Stimulated activated CD8-positive, alpha-beta memory T cell treated with anti-CD3 and anti-CD28 coated beads, Interleukin-12 subunit alpha, Interleukin-12 subunit beta, amount 100 ng/mL, for 24 hours (primary cell): Measurements from ENCODE around the gene LRRIQ1.
"Not testable (repeated sequence)": the region's sequence is repeated elsewhere in the genome, so short reads cannot be mapped to it uniquely, and the experiment has no call there.

Source experiments
- DNase-seq: peaks from one replicate; pipeline ENCODE4 v3.0.0-alpha.2; 2020; ENCODE audit errors: extremely low read depth

Gene LRRIQ1, protein sequence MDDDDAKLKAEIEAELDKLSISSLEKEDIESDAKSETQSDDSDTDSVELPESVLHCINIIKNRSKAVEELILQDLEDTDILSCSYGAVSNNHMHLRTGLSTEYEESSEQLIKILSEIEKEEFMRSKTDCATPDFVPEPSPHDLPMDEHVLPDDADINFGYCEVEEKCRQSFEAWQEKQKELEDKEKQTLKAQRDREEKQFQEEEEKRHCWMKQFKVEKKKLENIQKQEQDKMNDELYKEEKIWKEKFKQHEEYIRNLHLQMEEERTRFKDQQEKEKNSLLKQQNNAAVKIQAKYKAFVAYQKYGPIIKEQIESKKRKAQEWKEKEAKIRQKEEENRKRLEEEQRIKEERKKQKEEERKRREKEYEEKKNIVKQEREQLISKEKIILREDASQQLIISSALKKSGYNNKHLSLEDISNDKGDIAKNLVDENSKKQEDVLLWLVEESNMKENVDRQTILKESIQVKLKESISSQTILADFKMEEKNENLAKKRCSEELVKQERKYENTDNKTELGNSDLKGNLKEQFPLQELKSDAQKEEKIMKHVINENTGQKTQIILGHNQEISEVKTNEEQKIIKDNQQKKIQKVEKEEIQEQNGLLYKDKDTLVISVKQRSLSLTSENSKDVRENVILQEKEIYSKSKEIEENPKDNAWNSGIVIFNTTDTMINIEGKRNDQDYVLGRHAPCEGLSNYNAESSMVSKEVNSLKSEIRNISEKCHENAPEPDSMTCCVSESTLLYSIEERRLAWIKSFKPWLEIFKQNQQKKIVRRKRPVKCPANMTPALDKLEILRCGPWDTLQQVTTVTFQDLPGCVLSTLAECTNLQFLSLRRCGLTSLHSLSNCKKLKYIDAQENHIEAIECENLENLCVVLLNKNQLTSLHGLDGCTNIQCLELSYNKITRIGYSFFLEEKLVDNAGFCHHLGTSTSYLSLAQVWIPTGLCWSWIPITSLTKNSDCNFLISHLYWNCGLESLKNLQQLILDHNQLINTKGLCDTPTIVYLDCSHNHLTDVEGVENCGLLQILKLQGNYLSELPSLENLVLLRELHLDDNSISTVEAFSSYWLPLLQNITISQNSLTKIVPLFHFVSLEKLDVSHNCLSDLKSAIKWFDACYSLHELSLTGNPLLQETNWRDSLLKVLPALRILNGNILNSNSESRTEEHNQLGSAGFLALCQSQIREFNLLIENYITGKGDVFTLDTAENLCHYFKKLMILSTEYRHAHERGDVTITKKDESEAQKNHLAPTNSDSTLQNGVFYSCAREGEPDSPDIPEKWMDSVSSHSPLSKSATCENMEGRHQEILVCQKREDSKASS (N-terminal part only)

DNA sequence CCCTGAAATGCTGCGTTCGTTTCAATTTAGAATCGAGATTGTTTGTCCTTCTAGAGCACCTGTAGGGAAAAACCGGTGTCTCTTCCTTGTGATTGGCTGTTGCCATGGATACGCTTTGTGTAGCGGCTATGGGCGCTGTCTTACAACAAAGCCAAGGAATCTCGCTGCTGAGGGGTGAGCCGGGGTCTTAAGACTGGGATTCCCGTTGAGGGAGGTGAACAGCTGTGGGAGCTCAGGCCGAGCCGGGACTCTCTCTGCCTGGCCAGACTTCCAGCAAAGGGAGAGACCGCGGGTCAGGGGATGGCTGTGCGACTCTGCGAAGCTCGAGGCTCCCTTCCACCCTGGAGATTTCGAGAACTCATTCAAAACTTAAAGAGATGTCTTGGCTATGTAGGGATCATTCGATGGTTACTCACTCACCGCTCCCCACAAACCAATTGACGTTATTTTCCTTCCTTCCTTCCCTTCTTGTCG is at the start of gene LRRIQ1, which contains the start of gene TSPAN19:
LRRIQ1 (plus strand) TSS at position 118 of the 474 bp plus-strand sequence. CDS start 1,826 bp downstream, outside the sequence.
TSPAN19 (minus strand) TSS at position 44 of the 474 bp plus-strand sequence. CDS start 6,331 bp downstream, outside the sequence.
- DNase-seq: no peak

DNA sequence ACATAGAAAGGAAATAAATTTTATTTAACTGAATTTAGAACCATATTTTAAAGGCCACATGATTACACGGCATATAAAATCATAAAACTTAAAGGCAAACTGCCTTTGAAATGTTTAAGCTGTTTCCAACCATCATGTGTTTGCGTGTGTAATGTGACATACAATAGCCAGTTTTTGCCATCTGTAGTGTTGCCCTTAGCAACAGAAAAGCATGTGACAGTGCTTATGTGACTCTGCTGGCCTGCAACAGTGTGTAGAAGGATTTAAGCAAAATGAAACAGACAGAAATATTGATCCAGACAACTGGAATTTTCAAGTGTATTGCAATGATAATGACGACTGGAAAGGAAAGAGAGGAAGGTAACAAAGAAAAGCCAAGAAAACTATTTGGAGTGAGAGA is 49.6 kb upstream of the LRRIQ1 start:
- no peak for DNase-seq

DNA sequence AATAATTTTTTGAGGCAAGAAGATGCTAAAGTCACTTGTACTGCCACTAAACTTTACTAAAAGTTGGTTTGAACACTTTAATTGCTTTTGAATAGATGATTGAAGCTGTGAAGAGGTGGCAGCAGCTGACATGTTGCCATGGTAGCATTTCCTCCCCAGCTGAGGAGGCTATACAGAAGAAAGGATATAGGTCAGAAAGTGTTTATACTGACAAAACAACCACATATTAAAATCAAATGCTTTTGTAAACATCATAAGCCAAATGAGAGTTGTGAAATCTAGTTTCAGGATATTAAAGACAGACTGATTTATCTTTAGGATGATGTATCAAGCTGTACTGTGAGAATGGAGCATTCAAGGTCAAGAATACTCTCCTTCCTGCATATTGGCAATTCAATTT is 41.7 kb upstream of the LRRIQ1 start:
- no peak for DNase-seq

DNA sequence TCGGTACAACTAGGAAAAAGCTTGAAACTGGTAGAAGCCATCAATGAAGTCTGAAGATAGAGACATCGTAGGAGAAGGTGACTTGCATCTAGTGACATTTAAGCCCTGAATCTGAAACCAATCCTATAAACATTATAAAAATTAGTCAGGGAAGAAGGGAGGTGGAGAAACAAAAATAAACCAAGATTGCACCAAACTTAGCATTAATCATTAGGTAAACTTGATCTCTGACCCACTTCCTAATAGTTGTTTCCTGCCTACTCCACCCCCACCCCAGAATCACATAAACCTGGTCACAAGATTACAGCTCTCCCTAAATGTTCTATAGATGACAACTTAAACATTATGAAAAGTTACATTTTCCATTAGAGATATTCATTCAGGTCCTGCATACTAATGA is 40.5 kb upstream of the LRRIQ1 start:
- DNase-seq: no peak

DNA sequence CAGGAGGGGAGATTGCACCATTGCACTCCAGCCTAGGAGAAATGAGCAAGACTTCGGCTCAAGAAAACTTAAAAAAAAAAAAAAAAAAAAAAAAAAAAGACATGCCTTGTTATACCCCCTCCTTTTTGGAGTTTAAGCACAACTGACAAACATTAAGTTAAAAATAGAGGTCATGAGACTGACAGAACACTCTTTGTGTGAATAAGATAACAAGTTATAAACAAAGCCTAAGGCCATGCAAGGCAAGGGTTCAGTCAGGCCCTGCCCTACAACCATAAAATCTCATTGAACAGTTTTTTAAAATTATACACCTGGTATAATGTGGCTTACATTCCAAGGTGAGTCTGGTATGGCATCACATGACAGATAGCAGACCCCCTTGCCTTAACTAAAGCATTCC is 39.4 kb upstream of the LRRIQ1 start:
- no peak for DNase-seq

DNA sequence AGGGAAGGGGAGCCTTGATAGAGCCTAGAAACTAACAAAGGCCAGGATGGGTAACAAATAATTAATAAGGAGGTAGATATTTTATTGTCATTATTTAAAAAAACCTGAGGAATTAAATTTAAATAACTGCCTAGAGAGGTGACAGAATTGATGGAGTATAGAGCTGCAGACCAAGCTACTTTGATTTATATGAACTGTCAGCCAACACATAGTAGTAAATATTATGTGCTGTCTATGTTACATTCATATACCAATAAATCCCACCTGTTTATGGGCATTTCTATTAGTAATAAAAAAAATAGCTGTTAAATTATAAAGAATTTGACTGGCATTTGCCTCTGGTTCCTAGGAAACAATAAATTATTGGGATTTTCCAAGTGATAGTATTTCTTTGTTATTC is 37.8 kb upstream of the LRRIQ1 start:
- DNase-seq: no peak

DNA sequence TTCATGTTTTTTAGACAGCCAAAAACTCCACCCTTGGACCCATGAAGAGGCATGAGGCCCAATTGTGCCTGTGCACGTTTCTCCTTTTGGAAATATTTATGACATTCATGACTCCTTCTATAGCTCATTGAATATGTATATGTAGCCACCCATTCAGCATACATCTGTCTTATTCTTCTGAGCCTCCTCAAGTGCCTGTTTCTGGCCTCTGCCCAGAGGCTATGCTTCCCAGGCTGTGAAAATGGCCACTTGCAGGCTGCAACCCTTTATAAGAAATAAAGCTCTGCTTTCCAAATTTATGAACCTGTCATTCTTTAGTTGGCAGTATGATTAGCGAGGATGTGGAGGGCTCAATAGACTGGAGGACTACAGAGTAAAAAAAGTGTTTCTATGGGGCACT is 35.4 kb upstream of the LRRIQ1 start:
- DNase-seq: no peak

DNA sequence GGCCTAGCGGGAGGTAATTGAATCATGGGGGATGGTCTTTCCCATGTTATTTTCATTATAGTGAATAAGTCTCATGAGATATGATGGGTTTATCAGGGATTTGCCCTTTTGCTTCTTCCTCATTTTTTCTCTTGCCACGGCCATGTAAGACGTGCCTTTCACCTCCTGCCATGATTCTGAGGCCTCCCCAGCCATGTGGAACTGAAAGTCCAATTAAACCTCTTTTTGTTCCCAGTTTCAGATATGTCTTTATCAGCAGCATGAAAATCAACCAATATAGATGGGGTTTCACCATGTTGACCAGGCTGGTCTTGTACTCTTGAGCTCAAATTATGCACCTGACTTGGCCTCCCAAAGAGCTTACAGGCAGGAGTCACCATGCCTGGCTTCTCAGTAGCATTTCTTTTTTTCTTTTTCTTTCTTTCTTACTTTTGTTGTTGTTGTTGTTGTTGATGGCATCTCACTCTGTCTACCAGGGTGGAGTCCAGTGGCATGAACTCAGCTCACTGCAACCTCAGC is 33.3 kb upstream of the LRRIQ1 start:
- DNase-seq: no peak

DNA sequence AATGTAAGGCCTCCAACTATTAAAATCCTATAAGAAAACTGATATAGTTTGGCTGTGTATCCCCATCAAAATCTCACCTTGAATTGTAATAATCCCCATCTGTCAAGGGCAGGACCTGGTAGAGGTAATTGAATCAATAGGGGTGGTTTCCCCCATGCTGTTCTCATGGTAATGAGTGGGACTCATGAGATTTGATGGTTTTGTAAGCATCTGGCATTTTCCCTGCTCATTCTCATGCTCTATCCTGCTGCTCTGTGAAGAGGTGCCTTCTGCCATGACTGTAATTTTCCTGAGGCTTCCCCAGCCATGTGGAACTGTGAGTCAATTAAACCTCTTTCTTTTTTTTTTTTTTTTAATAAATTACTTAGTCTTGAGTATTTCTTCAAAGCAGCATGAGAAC is 31.9 kb upstream of the LRRIQ1 start:
- DNase-seq: no peak

DNA sequence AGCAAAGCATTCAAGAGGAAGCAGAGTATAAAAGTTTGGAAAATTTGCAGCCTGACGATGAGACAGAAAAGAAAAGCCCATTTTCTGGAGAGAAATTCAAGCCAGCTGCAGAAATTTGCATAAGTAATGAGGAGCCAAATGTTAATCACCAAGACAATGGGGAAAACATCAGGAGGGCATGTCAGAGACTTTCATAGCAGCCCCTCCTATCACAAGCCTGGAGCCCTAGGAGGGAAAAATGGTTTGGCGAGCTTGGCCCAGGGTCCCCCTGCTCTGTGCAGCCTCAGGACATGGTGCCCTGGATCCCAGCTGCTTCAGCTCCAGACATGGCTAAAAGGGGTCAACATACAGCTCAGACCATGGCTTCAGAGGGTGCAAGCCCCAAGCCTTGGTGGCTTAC is 31.1 kb upstream of the LRRIQ1 start:
- DNase-seq: not testable (repeated sequence)

DNA sequence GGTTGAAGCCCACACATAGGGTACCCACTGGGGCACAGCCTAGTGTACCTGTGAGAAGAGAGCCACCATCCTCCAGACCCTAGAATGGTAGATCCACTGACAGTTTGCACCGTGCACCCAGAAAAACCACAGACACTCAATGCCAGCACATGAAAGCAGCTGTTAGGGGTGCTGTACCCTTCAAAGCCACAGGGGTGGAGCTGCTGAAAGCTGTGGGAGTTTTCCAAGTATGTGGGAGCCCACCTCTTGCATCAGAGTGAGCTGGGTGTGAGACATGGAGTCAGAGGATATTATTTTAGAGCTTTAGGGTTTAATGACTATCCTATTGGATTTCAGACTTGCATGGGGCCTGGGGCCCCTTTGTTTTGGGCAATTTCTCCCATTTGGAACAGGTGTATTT is 30.5 kb upstream of the LRRIQ1 start:
- DNase-seq: no peak

DNA sequence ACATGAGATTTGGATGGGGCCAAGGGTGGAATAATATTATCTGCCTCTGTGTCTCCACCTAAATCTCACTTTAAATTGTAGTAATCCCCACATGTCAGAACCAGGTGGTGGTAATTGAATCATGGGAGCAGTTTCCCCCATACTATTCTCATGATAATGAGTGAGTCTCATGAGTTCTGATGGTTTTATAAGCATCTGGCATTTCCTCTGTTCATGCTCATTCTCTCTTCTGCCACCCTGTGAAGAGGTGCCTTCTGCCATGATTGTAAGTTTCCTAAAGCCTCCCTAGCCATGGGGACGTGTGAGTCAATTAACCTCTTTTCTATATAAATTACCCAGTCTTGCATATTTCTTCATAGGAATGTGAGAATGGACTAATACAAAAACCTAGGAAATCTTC is 29.9 kb upstream of the LRRIQ1 start:
- DNase-seq: no peak

DNA sequence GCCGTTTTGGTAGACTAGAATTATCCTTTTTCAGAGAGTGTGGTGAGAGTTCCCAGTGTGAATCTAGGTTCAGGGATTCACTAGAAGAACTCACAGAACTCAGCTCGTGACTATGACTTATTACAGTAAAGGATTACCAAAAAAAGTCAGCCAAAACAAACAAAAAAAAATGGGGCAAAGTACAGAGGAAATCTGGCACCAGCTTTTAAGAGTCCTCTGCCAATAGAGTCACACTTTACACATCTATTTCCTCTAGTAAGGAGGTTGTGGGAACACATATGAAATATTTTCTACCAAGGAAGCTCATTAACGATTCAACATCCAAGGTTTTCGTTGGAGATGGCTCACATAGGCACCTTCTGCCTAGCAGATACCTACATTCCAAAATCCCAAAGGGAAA is 28.3 kb upstream of the LRRIQ1 start:
- DNase-seq: no peak

DNA sequence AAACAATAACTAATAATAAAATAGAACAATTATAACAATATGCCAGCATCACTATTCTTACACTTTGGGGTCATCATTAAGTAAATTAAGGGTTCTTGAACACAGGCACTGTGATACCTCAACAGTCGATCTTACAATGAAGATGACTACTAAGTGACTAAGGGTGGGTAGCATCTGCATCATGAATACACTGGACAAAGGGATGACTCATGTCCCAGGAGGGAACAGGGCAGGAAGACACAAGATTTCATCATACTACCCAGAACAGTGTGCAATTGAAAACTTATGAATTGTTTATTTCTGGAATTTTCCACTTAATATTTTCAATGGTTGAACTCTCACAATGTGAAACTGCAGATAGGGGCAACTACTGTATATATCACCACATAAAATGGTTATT is 19.7 kb upstream of the LRRIQ1 start:
- DNase-seq: no peak

DNA sequence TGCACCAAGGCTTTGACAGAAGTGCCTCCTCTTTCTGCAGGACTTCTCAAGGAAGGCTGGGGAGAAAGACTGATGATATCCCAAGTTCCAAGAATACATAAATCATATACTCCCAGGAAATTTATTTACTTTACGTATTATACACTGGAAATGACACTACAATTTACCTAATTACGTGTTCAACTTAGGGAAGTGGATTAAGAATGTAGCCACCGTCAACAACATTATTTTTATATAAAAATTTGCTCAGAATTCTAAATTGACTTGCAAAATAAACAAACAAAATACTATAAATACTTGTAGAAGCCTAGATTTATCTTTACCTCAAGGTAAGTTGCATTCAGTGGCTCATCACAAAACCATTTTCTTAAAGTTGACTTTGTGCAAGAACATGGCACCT is 19.0 kb upstream of the LRRIQ1 start:
- no peak for DNase-seq

DNA sequence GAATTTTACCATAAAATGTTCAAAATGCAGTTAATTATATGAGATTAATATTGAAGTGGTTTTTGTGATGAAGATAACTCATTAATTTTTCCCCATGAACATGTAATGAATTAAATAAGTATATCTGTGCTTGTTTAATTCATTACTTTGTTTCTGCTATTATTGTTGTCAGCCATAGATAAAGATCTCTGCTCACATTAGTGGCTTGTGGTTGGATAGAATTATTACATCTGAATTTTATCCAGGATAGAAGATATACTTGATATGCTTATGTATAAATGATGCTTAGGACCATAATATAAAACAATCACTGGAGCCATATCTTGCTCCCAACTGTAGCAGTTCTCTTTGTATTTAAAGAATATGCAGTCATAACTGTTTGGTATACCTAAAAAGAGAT is 18.5 kb upstream of the LRRIQ1 start:
- DNase-seq: no peak

DNA sequence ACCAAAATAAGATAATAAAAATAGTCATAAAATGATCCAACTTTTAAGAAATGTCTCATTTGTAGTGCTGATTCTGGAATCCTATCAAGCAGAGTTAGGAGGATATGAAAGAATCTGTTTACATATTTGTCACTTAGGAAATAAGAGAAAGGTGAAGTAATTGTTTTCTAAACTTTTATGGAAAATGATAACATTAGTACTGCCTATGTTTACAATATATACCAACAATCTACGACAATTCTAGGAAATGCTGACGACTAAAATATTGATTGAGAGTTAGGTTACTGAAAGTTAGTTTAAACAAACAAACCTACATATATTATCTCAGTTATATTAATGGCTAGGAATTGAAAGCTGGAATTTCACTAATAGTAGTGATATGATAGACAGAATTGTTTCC is 18.1 kb upstream of the LRRIQ1 start:
- no peak for DNase-seq

DNA sequence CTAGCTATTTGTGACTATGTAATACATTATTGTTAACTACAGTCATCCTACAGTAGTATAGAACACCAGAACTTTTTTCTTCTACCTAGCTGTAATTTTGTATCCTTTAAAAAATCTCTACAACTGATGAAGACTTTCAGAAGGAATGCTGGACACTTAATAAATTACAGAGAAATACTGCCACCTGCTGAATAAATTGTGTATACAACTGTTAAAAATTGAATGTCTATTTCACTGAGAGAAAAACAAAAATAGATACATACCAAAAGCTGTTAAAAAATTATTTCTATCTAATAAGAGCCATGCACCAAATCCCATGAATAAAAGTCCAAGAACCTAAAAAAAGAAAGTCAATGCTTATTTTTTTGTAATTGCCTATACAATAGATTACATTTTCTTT is 6.7 kb upstream of the LRRIQ1 start:
- DNase-seq: no peak

DNA sequence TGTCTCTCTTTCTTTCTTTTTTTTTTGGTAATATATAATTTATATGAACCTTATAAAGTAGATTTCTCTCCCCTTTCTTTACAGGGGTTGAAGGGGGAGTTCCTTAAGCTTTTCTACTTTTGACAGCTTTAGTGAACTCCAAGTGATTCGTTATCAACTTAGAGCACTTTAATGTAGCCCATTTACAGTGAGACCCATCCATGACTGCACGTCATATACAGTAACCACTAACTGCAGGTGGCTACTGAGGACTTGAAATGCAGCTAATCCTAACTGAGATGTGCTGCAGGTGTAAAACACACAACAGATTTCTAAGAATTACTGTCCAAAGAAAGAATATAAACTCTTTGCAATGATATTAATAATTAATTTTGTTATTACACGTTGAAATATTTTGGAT is 582 bp downstream of the LRRIQ1 start:
- DNase-seq: no peak

DNA sequence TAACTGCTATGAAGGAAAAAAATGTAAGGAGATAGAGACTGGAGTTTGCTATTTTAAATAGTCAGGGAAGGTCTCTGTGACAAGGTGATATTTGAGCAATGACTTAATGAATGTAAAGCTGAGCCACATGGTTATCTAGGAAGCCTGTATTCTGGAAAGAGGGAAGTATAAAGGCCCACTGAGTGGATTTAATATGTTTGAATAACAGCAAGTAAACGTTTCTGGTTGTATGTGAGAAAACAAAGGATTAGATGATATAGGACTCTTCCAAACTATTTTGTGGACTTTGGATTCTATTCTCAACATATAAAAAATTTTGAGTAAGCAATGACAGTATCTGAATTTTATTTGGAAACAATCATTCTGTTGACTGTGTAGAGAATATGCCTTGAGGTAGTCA is 5.2 kb downstream of the LRRIQ1 start:
- DNase-seq: no peak

DNA sequence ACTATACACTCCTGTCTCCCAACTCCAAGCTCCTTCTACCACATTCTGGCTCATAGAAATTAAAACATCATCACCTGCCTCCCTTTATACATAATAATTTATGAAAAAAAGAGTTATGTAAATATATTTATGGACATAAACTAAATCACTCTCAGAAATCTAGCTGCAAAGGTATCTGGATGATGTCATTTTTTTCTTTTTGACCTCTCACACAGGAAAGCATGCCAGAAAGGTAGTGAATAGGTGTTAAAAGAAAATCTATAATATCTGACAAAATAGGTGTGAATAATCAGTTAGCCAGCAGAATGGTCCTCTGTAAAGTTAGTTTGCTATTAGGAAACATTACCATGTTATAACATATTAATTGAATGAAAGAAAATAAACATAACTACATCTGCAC is 7.7 kb downstream of the LRRIQ1 start:
- DNase-seq: no peak
